ENCODE measurements around the gene SSR4. TPM values are rescaled to one million over a fixed set of nuclear protein-coding genes. Genes with fewer than 3 reads are reported as not detected.

SSR4 gene
- total and polyA plus RNA-seq, 2 of the 13 experiments (the other 11 are each of a cell fraction or from before 2014, with no cell fraction given) = 214 to 288 TPM

- Histone ChIP-seq H3K27me3 (ENCODE audit: control insufficient read depth in 1 of 2, insufficient read depth in 2 of 2, low read length in 2 of 2) (no peaks in the 10 kb centered on the region), H3K4me2 (ENCODE audit: low read depth, low read length) (no peak overlapping the region), H4K20me1 (ENCODE audit: insufficient read depth, low read length) (no peaks in the 10 kb centered on the region), H3K79me2 (ENCODE audit: insufficient read depth, low read length) (no peaks in the 10 kb centered on the region), H3K9me3 (ENCODE audit: low read length) (no peaks in the 10 kb centered on the region), H3K4me3 (replicated peaks in 1 of 3; ENCODE audit: insufficient read depth in 1 of 3, low read depth in 2 of 3, low read length in 3 of 3) (no peak overlapping the region), H3K9ac (ENCODE audit: insufficient read depth, low read depth, low read length) (no peak overlapping the region), H3K36me3 (replicated peaks in 1 of 2; ENCODE audit: control insufficient read depth in 1 of 2, insufficient read depth in 2 of 2, low read length in 2 of 2) (no peaks in the 10 kb centered on the region), H3K4me1 (ENCODE audit: insufficient read depth, low read length) (peaks cover 23% of the 10 kb centered on the region), H2AFZ (ENCODE audit: low read length) (no peak overlapping the region), H3K27ac (ENCODE audit: extremely low read length, insufficient read depth, low read length) (no peak overlapping the region)
- in situ Hi-C loops (cut with HindIII; ENCODE audit: extremely low pct_ligation_motif_present, low pct_unique_long_range_greater_than_20kb) (no loop called here), intact Hi-C loops (cut with micrococcal nuclease; ENCODE audit: unreplicated experiment) (loop anchor here (10.0 kb wide), 1 partner anchor 175 kb away; the partner anchor contains the start of gene RENBP)
- CTCF ChIA-PET (ENCODE audit: low intra/inter-chr PET ratio, low total read pairs) = no interaction called here
- no peak for FAIRE-seq
- BruUV-seq (replicated peaks) = no TSS peak
- no peak for DNase-seq (ENCODE audit: low spot score)
- POLR2A ChIA-PET = no interaction called here
- WGBS (ENCODE audit: low lambda C conversion rate) = 100% methylated on average over 7 of the region's 23 CpGs
- peak; percentile 12 for TF ChIP-seq AGO2 (optimal IDR thresholded peaks at IDR 0.05; ENCODE audit: low read depth, low read length)
- TF ChIP-seq RFXAP (CRISPR knock-in tag; IDR thresholded peaks at IDR 0.05; ENCODE audit: borderline replicate concordance) = no peak
- no peak for TF ChIP-seq ZNF317 (CRISPR knock-in tag; IDR thresholded peaks at IDR 0.05)
- TF ChIP-seq RFX1 (IDR thresholded peaks at IDR 0.05) = no peak
- TF ChIP-seq ARNTL (CRISPR knock-in tag; IDR thresholded peaks at IDR 0.05) = no peak
- no peak for TF ChIP-seq ISX (CRISPR knock-in tag; conservative IDR thresholded peaks at IDR 0.05)
- no peak for TF ChIP-seq ZNF432 (CRISPR knock-in tag; IDR thresholded peaks at IDR 0.05; ENCODE audit: borderline replicate concordance)
- no peak for TF ChIP-seq ZGPAT (CRISPR knock-in tag; IDR thresholded peaks at IDR 0.05)
- ATAC-seq = no peak
Measured at GRCh38 chrX:153769158-153769864, 25.2 kb upstream of the SSR4 start.
